Stimulated activated CD8-positive, alpha-beta memory T cell treated with anti-CD3 and anti-CD28 coated beads, Interleukin-7, amount 100 ng/mL, for 1 hour (primary cell): ENCODE data around the gene KCNJ9.
"Not testable (repeated sequence)": the region's sequence is repeated elsewhere in the genome, so short reads cannot be mapped to it uniquely, and the experiment has no call there.

Experiments
- DNase-seq, 2 donors: peaks; one replicate each; pipeline ENCODE4 v3.0.0-alpha.2; 2020; ENCODE audit warnings: low read depth in 2 of 2

Gene KCNJ9

GRCh38 chr1:160103658-160104408 is 22.5 kb downstream of the KCNJ9 start:
- DNase-seq: no peak

DNA sequence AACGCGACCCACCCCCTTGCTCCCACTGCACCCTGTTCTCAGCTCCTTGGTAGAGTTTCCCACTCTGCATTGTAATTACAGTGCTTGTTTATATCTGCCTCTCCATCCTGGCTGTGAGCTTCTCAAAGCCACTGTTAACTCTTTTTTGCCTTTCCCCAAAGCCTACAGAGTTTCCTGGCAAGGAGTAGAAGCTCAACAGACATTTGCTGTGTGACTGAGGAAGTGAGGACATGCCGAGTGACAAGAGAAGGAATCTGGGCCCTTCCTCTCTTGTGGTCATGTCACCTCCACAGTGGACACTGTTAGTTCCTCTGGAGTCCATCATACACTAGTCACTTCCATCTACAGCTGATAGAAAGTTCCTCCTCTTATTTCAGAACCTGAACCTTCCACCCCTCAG is 23.1 kb downstream of the KCNJ9 start:
- DNase-seq: no peak

DNA sequence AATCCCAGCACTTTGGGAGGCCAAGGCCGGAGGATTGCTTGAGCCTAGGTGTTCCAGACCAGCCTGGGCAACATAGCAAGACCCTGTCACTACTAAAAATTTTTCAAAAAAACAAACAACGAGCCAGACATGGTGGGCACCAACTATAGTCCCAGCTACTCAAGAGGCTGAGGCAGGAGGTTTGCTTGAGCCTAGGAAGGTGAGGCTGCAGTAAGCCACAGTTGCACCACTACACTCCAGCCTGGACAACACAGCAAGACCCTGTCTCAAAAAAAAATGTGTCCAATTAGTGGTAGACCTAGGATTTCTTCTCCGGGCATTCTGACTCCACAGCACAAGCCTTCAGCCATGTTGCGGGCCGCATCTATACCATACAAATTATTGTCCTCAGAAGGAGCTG is 23.8 kb downstream of the KCNJ9 start:
- DNase-seq: no peak

GRCh38 chr1:160107512-160107911 is 26.2 kb downstream of the KCNJ9 start:
- DNase-seq: no peak

DNA sequence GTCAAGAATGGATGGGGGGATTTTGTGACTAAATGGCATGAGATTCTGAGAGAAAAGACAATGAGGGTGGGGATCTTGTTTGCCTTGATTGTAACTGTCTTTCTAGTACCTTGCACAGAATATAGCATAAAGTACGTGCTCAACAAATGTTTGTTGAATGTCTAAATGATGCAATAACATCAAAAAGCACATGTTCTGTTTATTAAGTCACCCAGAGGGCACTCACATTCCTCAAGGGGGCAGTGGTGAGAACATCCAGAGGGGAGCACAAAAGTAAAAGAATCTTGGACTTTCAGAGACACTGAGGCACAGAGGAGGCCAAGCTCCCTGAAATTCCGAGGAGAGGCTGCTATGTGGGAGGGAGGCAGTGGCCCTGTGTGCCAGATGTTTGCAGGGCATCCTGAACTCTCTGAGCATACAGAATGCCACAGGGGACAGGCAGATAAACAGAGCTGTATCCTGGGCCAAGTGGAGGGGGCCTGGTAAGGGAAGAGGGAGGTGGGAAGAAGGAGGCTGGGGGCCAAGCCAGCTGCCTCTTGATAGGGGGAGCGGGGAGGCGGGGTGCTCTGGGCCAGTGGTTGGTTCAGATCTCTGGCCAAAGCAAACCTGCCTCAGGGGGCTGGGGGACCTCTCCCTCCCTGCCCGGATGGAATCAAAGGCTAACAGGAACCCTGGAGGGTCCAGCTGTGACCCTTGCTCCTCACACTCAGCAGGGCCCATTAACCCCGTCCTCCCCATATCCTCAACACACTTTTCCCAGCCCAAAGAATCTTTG is 27.7 kb downstream of the KCNJ9 start:
- DNase-seq: no peak

DNA sequence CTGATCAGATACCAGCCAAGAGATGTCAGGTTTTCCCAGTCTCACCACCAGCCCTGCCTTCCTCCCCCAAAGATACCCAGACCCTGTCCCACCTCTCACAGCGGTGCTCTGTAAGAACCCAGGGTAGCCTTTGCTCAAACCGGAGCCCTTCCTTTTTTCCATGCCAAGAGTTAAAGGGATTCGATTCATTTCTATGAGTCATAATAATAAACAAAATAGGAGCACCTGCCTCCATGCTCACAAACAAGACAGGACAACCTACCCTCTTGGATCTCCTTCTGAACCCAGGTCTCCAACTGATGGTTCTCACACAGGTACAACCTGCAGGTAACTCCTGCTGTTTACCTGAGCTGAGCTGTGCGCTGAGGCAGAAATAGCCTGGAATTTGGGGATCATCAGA is 28.3 kb downstream of the KCNJ9 start:
- DNase-seq: no peak

GRCh38 chr1:160111462-160111861 is 30.1 kb downstream of the KCNJ9 start:
- DNase-seq: not testable (repeated sequence)

DNA sequence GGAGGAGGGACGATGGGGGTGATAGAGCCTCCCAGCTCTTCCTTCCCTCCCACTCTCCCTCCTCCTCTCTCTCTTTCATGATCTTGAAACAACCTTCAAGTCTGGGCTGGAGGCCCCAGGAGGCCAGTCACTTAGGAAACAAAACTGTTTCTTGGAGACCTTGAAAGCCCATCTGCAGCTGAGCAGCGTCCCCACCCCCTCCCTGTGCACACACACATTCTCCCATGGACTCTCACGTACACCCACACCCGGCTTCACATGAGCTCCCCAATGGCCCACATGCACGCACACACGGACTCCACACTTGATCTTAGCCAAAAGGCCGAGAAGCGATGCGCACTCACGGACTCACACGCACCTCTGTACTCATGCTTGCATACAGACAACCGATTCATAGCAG is 31.0 kb downstream of the KCNJ9 start:
- no peak for DNase-seq

- no peak for DNase-seq
These were observed 32.1 kb downstream of the KCNJ9 start for GRCh38 chr1:160113407-160113806.

DNA sequence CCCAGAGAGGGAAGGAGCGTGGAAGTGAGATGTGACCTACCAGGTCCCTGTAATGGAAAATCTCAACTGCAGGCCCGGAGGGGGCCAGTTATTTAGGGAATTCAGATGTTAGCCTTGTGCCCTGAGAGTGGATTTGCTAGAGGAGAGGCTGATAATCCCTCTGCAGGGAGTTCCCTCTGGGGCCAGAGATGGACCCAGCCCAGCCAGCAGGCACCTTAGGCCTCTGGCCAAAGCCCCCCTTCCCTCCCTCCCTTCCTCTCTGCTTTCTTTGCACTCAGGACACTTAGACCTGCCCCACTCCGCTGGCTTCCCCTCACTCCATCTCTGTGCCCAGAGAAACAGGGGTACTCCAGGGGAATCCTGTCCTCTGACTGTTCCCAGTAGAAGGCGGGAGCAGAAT is 32.7 kb downstream of the KCNJ9 start:
- DNase-seq: no peak

- DNase-seq: no peak
These were observed 34.4 kb downstream of the KCNJ9 start, which contains the start of gene ATP1A2 for GRCh38 chr1:160115545-160116282. Gene ATP1A2, plus strand, starts transcription at chr1:160115759. Its CDS starts 103 bp downstream, at chr1:160115862.

DNA sequence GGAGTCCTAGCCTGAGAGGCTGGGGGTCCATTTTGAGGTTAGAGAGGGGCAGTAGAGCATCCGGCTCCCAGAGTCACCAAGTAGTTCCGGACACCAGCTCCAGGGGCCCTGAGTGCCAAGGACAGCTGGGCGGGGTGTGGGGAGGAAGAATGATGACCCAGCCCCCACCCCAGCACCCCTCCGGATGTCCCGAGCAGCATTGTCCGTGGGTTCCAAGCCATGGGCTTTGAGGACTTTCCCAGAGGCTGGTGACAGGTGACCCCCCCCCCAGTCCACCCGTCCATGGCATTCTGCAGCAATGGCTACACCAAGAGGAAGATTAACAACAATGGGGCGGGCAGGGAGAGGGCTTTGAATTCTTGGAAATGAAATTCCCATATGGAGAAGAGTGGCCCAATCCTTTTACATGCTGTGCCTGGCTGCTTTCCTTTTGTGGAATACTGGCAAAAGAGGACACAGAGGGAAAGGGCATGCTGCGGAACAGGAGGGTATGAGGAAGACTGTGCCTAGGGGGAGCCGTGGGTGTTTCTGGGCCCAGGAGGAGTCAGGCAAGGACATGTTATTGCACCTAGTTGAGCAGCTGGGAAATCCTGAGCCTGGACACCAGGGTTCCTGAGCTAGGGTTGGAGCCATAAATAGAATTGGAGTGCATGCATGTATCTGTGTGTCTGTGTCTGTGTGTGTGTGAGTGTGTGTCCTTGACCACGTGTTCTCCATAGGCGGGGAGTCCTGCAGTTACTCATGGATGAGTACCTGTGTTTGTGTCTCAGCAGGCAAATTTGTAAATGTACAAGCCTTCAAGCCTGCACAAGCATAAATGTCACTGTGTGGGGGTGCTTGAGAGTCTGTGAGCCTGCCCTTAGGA is 35.2 kb downstream of the KCNJ9 start:
- DNase-seq: no peak

DNA sequence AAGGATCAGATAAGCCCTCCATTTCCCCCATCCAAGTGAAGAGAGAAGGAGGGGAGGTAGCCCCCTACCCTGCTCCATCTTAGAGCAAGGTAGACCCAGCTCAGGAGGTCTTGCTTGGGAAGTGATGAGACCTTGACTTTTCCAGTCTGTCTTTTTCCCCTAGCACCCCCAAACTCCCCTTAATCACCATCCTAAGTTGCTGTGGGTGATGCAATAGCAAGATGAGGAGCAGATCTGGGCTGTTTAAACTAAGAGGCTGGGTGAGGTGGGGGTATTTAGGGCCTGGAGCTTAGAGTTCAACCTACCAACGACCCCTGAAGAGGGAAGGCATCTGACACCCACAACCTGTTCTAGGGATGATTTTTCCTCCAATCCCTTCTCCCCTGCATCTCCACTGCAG is 36.0 kb downstream of the KCNJ9 start:
- DNase-seq: no peak

GRCh38 chr1:160117709-160118183 is 36.4 kb downstream of the KCNJ9 start:
- no peak for DNase-seq

DNA sequence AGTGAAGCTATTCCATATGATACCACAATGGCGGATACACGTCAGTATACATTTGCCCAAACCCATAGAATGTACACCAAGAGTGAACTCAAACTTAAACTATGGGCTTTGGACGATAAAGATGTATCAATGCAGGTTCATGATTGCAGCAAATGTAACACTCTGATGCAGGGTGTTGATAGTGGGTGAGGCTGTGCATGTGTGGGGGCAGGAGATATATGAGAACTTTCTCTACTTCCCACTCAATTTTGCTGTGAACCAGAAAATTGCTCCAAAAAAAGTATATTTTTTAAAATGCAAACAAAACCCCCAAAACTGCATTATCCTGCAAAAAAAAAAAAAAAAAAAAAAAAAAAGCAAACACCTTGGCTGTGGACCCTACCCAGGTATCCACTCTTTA is 37.6 kb downstream of the KCNJ9 start:
- no peak for DNase-seq

GRCh38 chr1:160120797-160121196 is 39.5 kb downstream of the KCNJ9 start:
- no peak for DNase-seq

- no peak for DNase-seq
These were observed 40.0 kb downstream of the KCNJ9 start for GRCh38 chr1:160121388-160121787.

DNA sequence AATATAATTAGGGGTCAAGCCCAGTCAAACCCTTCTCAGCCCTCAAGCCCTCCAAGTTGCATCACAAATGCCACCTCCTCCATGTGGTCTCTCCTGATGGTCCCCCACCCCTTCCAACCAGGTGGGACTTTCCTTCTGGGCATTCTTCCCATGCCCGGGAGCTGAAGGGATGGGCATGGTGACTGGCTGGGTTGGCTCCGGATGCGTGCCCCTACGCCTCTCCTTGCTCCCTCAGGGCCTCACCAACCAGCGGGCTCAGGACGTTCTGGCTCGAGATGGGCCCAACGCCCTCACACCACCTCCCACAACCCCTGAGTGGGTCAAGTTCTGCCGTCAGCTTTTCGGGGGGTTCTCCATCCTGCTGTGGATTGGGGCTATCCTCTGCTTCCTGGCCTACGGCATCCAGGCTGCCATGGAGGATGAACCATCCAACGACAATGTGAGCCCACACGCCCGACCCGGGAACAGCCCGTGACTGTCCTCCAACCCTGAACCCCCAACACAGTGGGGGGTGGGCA is 41.7 kb downstream of the KCNJ9 start:
- no peak for DNase-seq

DNA sequence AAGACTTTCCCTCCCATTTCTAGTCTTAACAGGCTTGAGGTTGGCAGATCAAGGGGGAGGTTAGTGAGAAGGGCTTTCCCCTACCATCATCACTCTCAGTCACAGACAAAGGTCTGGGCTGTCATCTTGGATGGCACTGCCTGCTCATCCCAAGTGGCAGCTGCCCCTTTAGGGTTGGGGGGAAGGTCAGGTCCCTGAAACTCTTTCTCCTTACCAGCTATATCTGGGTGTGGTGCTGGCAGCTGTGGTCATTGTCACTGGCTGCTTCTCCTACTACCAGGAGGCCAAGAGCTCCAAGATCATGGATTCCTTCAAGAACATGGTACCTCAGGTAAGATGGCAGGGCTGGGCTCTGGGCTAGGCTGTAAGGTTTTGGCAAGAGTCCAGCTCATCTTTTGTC is 42.4 kb downstream of the KCNJ9 start:
- no peak for DNase-seq

- no peak for DNase-seq
These were observed 43.6 kb downstream of the KCNJ9 start for GRCh38 chr1:160124705-160125478.
